ENCODE data around the gene UBC. TPM values are rescaled to one million over a fixed set of nuclear protein-coding genes. Genes with fewer than 3 reads are reported as not detected.

UBC gene
- total and polyA plus RNA-seq, 9 of the 15 experiments (the other 6 are each of a cell fraction or from before 2014, with no cell fraction given), result 533 to 1,153 (median 813) TPM

DNA sequence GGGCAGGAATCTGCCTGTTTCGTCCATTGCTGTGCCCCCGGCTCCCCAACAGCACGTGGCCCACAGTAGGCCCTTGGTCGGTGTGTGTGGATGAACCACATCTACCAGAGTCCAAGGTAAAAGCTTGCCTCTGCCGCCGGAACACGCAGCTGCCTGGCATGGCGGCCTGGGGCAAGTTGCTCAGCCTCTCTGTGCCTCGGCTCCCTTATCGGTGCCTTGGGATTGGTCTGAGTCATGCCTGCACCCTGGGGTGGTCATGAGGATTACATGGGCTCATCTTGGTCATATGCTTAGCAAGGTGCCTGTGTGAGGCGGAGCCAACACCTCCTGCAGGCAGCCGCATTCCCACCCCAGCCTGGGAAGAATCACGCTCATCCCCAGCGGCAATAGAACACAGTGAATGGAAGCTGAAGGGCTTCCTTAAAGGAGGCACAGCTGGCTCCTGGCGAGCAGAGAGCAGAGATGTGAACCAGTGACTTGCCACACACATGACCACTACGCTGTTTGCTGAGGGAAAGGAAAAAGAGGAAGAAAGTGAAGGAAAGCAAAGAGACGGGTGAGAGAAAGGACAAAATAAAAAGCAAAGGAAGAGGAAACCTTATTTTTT, 45.3 kb downstream of the UBC start (continued):
- TF ChIP-seq STAT6 (CRISPR knock-in tag; IDR thresholded peaks at IDR 0.05), result no peak
- no peak for TF ChIP-seq NR4A1 (CRISPR knock-in tag; IDR thresholded peaks at IDR 0.05)
- TF ChIP-seq NR4A1 (tag; IDR thresholded peaks at IDR 0.05), result peak; percentile 50; the same call in 1 of the 2 replicates
- no peak for TF ChIP-seq ZNF408 (CRISPR knock-in tag; IDR thresholded peaks at IDR 0.05; ENCODE audit: low read depth)
- TF ChIP-seq PHF20 (IDR thresholded peaks at IDR 0.05; ENCODE audit: partially characterized antibody), result peak; percentile 31
- TF ChIP-seq ATF1 (CRISPR knock-in tag; IDR thresholded peaks at IDR 0.05), result no peak
- TF ChIP-seq ATF1 (tag; IDR thresholded peaks at IDR 0.05), result peak; percentile 76
- TF ChIP-seq ZNF253 (CRISPR knock-in tag; conservative IDR thresholded peaks at IDR 0.05), result no peak
- no peak for TF ChIP-seq BCL6 (CRISPR knock-in tag; IDR thresholded peaks at IDR 0.05)
- TF ChIP-seq ZBTB2 (IDR thresholded peaks at IDR 0.05), result peak; percentile 26; the same call in 1 of the 2 replicates
- TF ChIP-seq, protein P1, sequence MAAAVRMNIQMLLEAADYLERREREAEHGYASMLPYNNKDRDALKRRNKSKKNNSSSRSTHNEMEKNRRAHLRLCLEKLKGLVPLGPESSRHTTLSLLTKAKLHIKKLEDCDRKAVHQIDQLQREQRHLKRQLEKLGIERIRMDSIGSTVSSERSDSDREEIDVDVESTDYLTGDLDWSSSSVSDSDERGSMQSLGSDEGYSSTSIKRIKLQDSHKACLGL (CRISPR knock-in tag; IDR thresholded peaks at IDR 0.05; ENCODE audit: borderline replicate concordance, poor library complexity, severe bottlenecking), result no peak
- TF ChIP-seq ASH1L (IDR thresholded peaks at IDR 0.05; ENCODE audit: borderline replicate concordance, low read depth, partially characterized antibody), result no peak
- TF ChIP-seq TCFL5 (CRISPR knock-in tag; conservative IDR thresholded peaks at IDR 0.05), result no peak
- TF ChIP-seq RAD51 (IDR thresholded peaks at IDR 0.05; ENCODE audit: borderline replicate concordance, low read depth), result no peak
- TF ChIP-seq E2F3 (CRISPR knock-in tag; IDR thresholded peaks at IDR 0.05), result no peak
- TF ChIP-seq ELF1 (tag; IDR thresholded peaks at IDR 0.05), result no peak
- 0 out of 2 replicates have a peak, but pooled peaks have one; percentile 27 for TF ChIP-seq ETV5 (CRISPR knock-in tag; IDR thresholded peaks at IDR 0.05; ENCODE audit: low read depth)
- no peak for TF ChIP-seq ZNF197 (CRISPR knock-in tag; IDR thresholded peaks at IDR 0.05; ENCODE audit: low read depth)
- 0 out of 2 replicates have a peak, but pooled peaks have one; percentile 13 for TF ChIP-seq ZFP91 (CRISPR knock-in tag; IDR thresholded peaks at IDR 0.05)
- peak; percentile 63; the same call in 1 of the 2 replicates for TF ChIP-seq HDAC8 (tag; IDR thresholded peaks at IDR 0.05)
- TF ChIP-seq PHF21A (IDR thresholded peaks at IDR 0.05; ENCODE audit: borderline replicate concordance, low read depth), result peak; percentile 54; the same call in 1 of the 2 replicates
- peak; percentile 55; the same call in 1 of the 2 replicates for TF ChIP-seq PHF8 (IDR thresholded peaks at IDR 0.05; ENCODE audit: borderline replicate concordance, low read length)
- TF ChIP-seq FOSL1 (tag; conservative IDR thresholded peaks at IDR 0.05), result peak; percentile 97
- no peak for TF ChIP-seq MXI1 (IDR thresholded peaks at IDR 0.05; ENCODE audit: low read depth, low read length)

Data from K562 (cell line).